A549 treated with dexamethasone at 1 μM for 4 hours (cell line): ENCODE measurements around the gene RGSL1. TPM values are rescaled to one million over a fixed set of nuclear protein-coding genes. Genes with fewer than 3 reads are reported as not detected.

Experiments used
- total RNA-seq: library from RNA; stranded (reverse); fragments of 200-300 nt; extraction: Qiagen RNA extraction; gene quantifications from 5 replicates; pipeline ENCODE4 v1.2.3, GENCODE V29; 2022

RGSL1 gene
- total RNA-seq: not detected in 5 replicates

DNA sequence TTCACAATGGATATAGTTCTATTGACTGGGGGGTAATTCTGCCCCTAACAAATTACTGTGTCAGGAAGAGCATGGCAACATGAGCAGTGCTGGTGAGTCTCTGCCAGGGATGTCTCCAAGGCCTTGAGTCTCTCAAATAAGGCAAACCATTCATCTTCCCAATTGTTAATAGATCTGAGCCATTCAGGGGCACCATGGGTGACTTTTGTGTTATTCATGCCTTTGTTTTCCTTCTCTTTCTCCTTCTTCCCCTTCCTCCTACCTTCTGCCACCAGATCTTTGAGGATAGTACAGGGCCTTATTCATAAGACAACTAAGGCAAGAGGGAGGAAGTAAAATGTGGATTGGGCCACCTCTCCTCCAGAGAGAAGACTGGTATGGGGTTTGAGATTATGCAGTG is at the start of gene RGSL1:
RGSL1 (plus strand) TSS at position 60 of the 400 bp plus-strand sequence; CDS start at position 80, 20 bp downstream.

GRCh38 chr1:182400567-182400966 is 49.4 kb upstream of the RGSL1 start, which contains the start of gene TEDDM1:
Gene TEDDM1 (minus strand): TSS chr1:182400667. CDS start chr1:182400485, 182 bp downstream.

GRCh38 chr1:182588500-182589396 is 138.8 kb downstream of the RGSL1 start, which contains the start of gene RNASEL:
Gene RNASEL (minus strand): TSS chr1:182589256. CDS start chr1:182586806, 2,450 bp downstream.

GRCh38 chr1:182604175-182605164 is 154.5 kb downstream of the RGSL1 start, which contains the start of gene RGS16:
Gene RGS16 (minus strand): TSS chr1:182604389. CDS start chr1:182604259, 130 bp downstream.

Other genes with a start within 250 kb of the RGSL1 start
- 20.5 to 30.3 TPM (median 25.6 TPM) in 5 replicates for gene GLUL, start 58.4 kb upstream of the RGSL1 start, total RNA-seq
- gene TEDDM1, start 49.5 kb upstream of the RGSL1 start, total RNA-seq: not detected in 5 replicates
- 1.5 to 2.2 TPM (median 2.1 TPM) in 5 replicates for gene RNASEL, start 139.1 kb downstream of the RGSL1 start, total RNA-seq
- gene RGS16, start 154.2 kb downstream of the RGSL1 start, total RNA-seq: 0.16 to 0.21 TPM (median 0.18 TPM) in 5 replicates
- gene RGS8, start 234.4 kb downstream of the RGSL1 start, total RNA-seq: not detected in 5 replicates